ENCODE results near the gene CERCAM. TPM values are rescaled to one million over a fixed set of nuclear protein-coding genes. Genes with fewer than 3 reads are reported as not detected.

The CERCAM gene, protein sequence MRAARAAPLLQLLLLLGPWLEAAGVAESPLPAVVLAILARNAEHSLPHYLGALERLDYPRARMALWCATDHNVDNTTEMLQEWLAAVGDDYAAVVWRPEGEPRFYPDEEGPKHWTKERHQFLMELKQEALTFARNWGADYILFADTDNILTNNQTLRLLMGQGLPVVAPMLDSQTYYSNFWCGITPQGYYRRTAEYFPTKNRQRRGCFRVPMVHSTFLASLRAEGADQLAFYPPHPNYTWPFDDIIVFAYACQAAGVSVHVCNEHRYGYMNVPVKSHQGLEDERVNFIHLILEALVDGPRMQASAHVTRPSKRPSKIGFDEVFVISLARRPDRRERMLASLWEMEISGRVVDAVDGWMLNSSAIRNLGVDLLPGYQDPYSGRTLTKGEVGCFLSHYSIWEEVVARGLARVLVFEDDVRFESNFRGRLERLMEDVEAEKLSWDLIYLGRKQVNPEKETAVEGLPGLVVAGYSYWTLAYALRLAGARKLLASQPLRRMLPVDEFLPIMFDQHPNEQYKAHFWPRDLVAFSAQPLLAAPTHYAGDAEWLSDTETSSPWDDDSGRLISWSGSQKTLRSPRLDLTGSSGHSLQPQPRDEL
- 242 and 250 TPM in 2 replicates for total RNA-seq

DNA sequence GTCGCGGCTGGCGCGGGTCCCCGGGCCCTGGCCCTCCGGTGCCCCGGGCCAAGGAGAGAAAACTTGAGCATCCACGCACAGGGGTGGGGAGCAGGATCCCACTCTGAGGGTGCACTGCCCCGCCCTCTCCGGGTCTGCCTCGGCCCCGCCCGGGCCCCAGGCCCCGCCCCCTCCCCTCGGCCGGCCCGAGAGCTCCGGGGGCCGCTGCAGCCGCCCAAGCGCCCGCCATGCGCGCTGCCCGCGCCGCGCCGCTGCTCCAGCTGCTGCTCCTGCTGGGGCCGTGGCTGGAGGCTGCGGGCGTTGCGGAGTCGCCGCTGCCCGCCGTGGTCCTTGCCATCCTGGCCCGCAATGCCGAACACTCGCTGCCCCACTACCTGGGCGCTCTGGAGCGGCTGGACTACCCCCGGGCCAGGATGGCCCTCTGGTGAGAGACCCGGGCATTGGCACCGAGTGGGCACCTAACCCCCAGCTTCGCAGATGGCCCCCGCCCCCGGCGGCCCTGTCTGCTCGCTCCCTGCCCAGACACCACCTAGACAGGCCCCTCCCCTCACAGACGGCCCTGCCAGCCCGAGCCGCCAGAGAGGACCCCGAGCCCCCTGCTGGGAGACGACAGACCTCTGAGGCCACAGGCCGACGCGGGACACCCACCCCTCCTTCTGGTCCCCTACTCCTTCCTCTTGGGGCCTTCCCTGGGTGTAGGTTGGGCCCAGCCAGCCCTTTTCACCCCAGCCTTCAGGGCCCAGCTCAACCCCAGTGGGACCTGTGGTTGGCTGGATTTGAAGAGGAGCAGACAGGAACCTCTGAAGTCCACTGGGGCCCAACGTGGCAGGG lies at the start of gene CERCAM:
Gene CERCAM, plus strand, starts transcription at position 207 of the 831 bp plus-strand sequence. Its CDS starts 21 bp downstream, at position 228.

DNA sequence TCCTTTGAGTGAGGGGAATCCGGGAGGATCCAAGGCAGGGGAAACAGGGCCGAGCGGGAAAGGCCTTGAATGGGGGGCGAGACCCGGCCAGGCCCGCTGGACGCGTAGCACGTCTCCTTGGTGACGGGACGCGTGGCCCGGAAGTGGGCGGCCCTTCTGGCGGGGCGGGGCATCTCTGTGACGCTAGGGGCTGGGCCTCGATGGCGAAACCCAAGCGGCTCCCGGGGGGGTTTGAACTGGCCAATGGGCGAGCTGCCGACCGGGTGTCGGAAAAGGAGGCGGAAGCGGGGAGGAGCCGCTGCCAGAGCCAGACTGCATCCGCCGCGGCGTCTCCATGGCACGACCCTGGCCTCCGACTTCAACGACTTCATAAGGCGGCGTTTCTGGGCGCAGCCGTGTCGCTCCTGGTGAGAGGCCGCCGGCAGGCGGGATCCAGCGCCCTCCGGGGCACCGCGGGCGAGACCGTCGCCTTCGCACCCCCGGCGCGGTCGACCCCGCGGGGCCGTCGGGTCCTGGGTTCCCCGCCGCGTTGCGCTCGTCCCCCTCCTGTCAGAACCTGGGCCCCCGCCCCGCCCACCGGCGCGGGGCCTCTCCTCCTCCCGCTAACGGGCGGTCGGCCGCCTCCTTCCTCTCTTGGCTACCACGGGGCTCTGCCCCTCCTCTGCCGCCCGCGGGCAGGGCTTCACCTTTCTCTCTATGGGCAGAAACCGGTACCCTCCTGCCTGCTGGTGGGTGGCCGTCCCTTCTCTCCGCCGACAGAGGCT lies 35.4 kb downstream of the CERCAM start, which contains the start of gene ODF2:
Gene ODF2, plus strand, starts transcription at position 158 of the 764 bp plus-strand sequence. Its CDS starts 86 bp downstream, at position 244.

Other genes starting within 250 kb of the CERCAM start
- 40.2 and 45.4 TPM in 2 replicates for gene CIZ1, start 229.3 kb upstream of the CERCAM start, total RNA-seq
- gene DNM1, start 217.5 kb upstream of the CERCAM start, total RNA-seq: 3.6 and 5.6 TPM in 2 replicates
- gene GOLGA2, start 144.8 kb upstream of the CERCAM start, total RNA-seq: 110 and 144 TPM in 2 replicates
- 27.2 and 35.1 TPM in 2 replicates for gene SWI5, start 144.6 kb upstream of the CERCAM start, total RNA-seq
- 10.2 and 11.3 TPM in 2 replicates for gene TRUB2, start 98.4 kb upstream of the CERCAM start, total RNA-seq
- 32.0 and 37.5 TPM in 2 replicates for gene COQ4, start 98.0 kb upstream of the CERCAM start, total RNA-seq
- gene SLC27A4, start 80.3 kb upstream of the CERCAM start, total RNA-seq: 14.7 and 21.6 TPM in 2 replicates
- 26.5 and 39.1 TPM in 2 replicates for gene URM1, start 49.5 kb upstream of the CERCAM start, total RNA-seq
- gene ODF2, start 35.1 kb downstream of the CERCAM start, total RNA-seq: 18.3 and 23.3 TPM in 2 replicates
- gene GLE1, start 83.9 kb downstream of the CERCAM start, total RNA-seq: 11.6 and 24.1 TPM in 2 replicates
- 105 and 111 TPM in 2 replicates for gene SPTAN1, start 131.7 kb downstream of the CERCAM start, total RNA-seq
- 16.5 and 18.5 TPM in 2 replicates for gene DYNC2I2, start 236.0 kb downstream of the CERCAM start, total RNA-seq